GM21526 (cell line): ENCODE data around the gene POLR2J2.
"Not testable (repeated sequence)": the region's sequence is repeated elsewhere in the genome, so short reads cannot be mapped to it uniquely, and the experiment has no call there.

Experiments used
- ATAC-seq: cut with Tn5 transposase; IDR thresholded peaks from one replicate; pipeline ENCODE4 v1.9.1; 2021; ENCODE audit warnings: moderate library complexity; ENCODE audit not compliant: unreplicated experiment, low FRiP score

Gene POLR2J2

GRCh38 chr7:102671166-102671955 lies at the start of gene POLR2J2:
Gene POLR2J2, minus strand, starts transcription at chr7:102671663. Its CDS starts 62 bp downstream, at chr7:102671601.
- peak; percentile 62 for ATAC-seq

- not testable (repeated sequence) for ATAC-seq
Measured at GRCh38 chr7:102718491-102718890, 47.0 kb upstream of the POLR2J2 start.

GRCh38 chr7:102715718-102716117 lies 44.3 kb upstream of the POLR2J2 start:
- peak; percentile 42 for ATAC-seq

GRCh38 chr7:102714774-102715522 lies 43.5 kb upstream of the POLR2J2 start:
- not testable (repeated sequence) for ATAC-seq

GRCh38 chr7:102713691-102714080 lies 42.2 kb upstream of the POLR2J2 start:
- peak; percentile 74 for ATAC-seq

GRCh38 chr7:102713011-102713690 lies 41.7 kb upstream of the POLR2J2 start:
- peak; percentile 65 for ATAC-seq

- not testable (repeated sequence) for ATAC-seq
Measured at GRCh38 chr7:102698962-102699750, 27.7 kb upstream of the POLR2J2 start.

GRCh38 chr7:102697642-102698512 lies 26.4 kb upstream of the POLR2J2 start:
- ATAC-seq: not testable (repeated sequence)

- ATAC-seq: not testable (repeated sequence)
Measured at GRCh38 chr7:102696009-102696408, 24.5 kb upstream of the POLR2J2 start.

GRCh38 chr7:102695033-102695552 lies 23.6 kb upstream of the POLR2J2 start:
- ATAC-seq: not testable (repeated sequence)

- ATAC-seq: not testable (repeated sequence)
Measured at GRCh38 chr7:102694008-102694407, 22.5 kb upstream of the POLR2J2 start.

GRCh38 chr7:102690602-102691001 lies 19.1 kb upstream of the POLR2J2 start:
- not testable (repeated sequence) for ATAC-seq

- ATAC-seq: peak; percentile 67
Measured at GRCh38 chr7:102689436-102690282, 18.2 kb upstream of the POLR2J2 start.

- peak; percentile 48 for ATAC-seq
Measured at GRCh38 chr7:102688299-102689036, 17.0 kb upstream of the POLR2J2 start.

- not testable (repeated sequence) for ATAC-seq
Measured at GRCh38 chr7:102682560-102682959, 11.1 kb upstream of the POLR2J2 start.

GRCh38 chr7:102680780-102681179 lies 9.3 kb upstream of the POLR2J2 start:
- not testable (repeated sequence) for ATAC-seq

- not testable (repeated sequence) for ATAC-seq
Measured at GRCh38 chr7:102675545-102675944, 4.1 kb upstream of the POLR2J2 start.
